ENCODE results near the gene INPP5A. TPM values are rescaled to one million over a fixed set of nuclear protein-coding genes. Genes with fewer than 3 reads are reported as not detected.
"Not testable (repeated sequence)": the region's sequence is repeated elsewhere in the genome, so short reads cannot be mapped to it uniquely, and the experiment has no call there.

Gene INPP5A
- total RNA-seq, 3 donors from 2014 or later: 26.6 to 50.6 (median 38.7) TPM

GRCh38 chr10:132814469-132814856 lies 276.9 kb downstream of the INPP5A start:
- Histone ChIP-seq H3K27me3 (peaks cover 0 to 75% of the 10 kb centered on the region in 2 donors), H3K27ac (no peak overlapping the region), H3K4me3 (no peak overlapping the region), H3K9me3 (no peaks in the 10 kb centered on the region), H3K36me3 (no peaks in the 10 kb centered on the region), H3K4me1 (no peaks in the 10 kb centered on the region)
- intact Hi-C loops (cut with DNase I; ENCODE audit: low total_unique reads): no loop called here
- TF ChIP-seq POLR2A (IDR thresholded peaks at IDR 0.05) (no peak), POLR2AphosphoS5 (IDR thresholded peaks at IDR 0.05) (no peak)
- DNase-seq (ENCODE audit: low spot score in 2 of 2): no peak

GRCh38 chr10:132815168-132815857 lies 277.7 kb downstream of the INPP5A start:
- no peaks in the 10 kb centered on the region for H3K36me3 ChIP-seq
- intact Hi-C loops (cut with DNase I; ENCODE audit: low total_unique reads): no loop called here
- H3K4me3 ChIP-seq: no peak overlapping the region
- H3K9me3 ChIP-seq: no peaks in the 10 kb centered on the region
- H3K27ac ChIP-seq: no peak overlapping the region
- no peak for TF ChIP-seq CTCF (IDR thresholded peaks at IDR 0.05)
- TF ChIP-seq POLR2A (IDR thresholded peaks at IDR 0.05): no peak
- no peak for TF ChIP-seq POLR2AphosphoS5 (IDR thresholded peaks at IDR 0.05)
- H3K4me1 ChIP-seq: no peaks in the 10 kb centered on the region
- H3K27me3 ChIP-seq: peaks cover 0 to 66% of the 10 kb centered on the region in 2 donors
- no peak for DNase-seq (ENCODE audit: low spot score in 2 of 2)

- Histone ChIP-seq H3K27ac (no peak overlapping the region), H3K27me3 (peaks cover 0 to 52% of the 10 kb centered on the region in 2 donors), H3K4me3 (no peak overlapping the region), H3K36me3 (no peaks in the 10 kb centered on the region), H3K9me3 (no peaks in the 10 kb centered on the region), H3K4me1 (no peaks in the 10 kb centered on the region)
- DNase-seq (ENCODE audit: low spot score in 2 of 2): no peak
- TF ChIP-seq CTCF (IDR thresholded peaks at IDR 0.05) (no peak), POLR2AphosphoS5 (IDR thresholded peaks at IDR 0.05) (no peak), POLR2A (IDR thresholded peaks at IDR 0.05) (no peak)
- intact Hi-C loops (cut with DNase I; ENCODE audit: low total_unique reads): no loop called here
Observed at GRCh38 chr10:132816718-132817117, 279.1 kb downstream of the INPP5A start.

GRCh38 chr10:132817701-132818211 lies 280.2 kb downstream of the INPP5A start:
- no peaks in the 10 kb centered on the region for H3K4me1 ChIP-seq
- intact Hi-C loops (cut with DNase I; ENCODE audit: low total_unique reads): no loop called here
- DNase-seq (ENCODE audit: low spot score in 2 of 2): no peak
- no peaks in the 10 kb centered on the region for H3K9me3 ChIP-seq
- H3K27me3 ChIP-seq: peaks cover 0 to 42% of the 10 kb centered on the region in 2 donors
- H3K36me3 ChIP-seq: no peaks in the 10 kb centered on the region
- no peak for TF ChIP-seq POLR2A (IDR thresholded peaks at IDR 0.05)
- no peak for TF ChIP-seq POLR2AphosphoS5 (IDR thresholded peaks at IDR 0.05)
- TF ChIP-seq CTCF (IDR thresholded peaks at IDR 0.05): no peak
- no peak overlapping the region for H3K4me3 ChIP-seq
- H3K27ac ChIP-seq: no peak overlapping the region

- peaks cover 0 to 25% of the 10 kb centered on the region in 2 donors for H3K27me3 ChIP-seq
- TF ChIP-seq POLR2A (IDR thresholded peaks at IDR 0.05) (no peak), CTCF (IDR thresholded peaks at IDR 0.05) (no peak), POLR2AphosphoS5 (IDR thresholded peaks at IDR 0.05) (no peak)
- no peak for DNase-seq (ENCODE audit: low spot score in 2 of 2)
- H3K4me3 ChIP-seq: no peak overlapping the region
- no peaks in the 10 kb centered on the region for H3K36me3 ChIP-seq
- no peaks in the 10 kb centered on the region for H3K9me3 ChIP-seq
- H3K4me1 ChIP-seq: no peaks in the 10 kb centered on the region
- intact Hi-C loops (cut with DNase I; ENCODE audit: low total_unique reads): no loop called here
- H3K27ac ChIP-seq: no peak overlapping the region
Observed at GRCh38 chr10:132820056-132820455, 282.5 kb downstream of the INPP5A start.

GRCh38 chr10:132825783-132826523 lies 288.4 kb downstream of the INPP5A start:
- H3K27ac ChIP-seq; H3K36me3 ChIP-seq; H3K4me3 ChIP-seq; intact Hi-C loops (cut with DNase I; ENCODE audit: low total_unique reads); H3K9me3 ChIP-seq; H3K27me3 ChIP-seq; H3K4me1 ChIP-seq: not testable (repeated sequence)
- DNase-seq (ENCODE audit: low spot score in 2 of 2): peak in 1 of 2 donors; percentile 33
